Mesodermal cell (in vitro differentiated cells): ENCODE data around the gene PTGES3.
A peak's percentile ranks its signal among the peaks of the same experiment; 100 is the strongest.
"Not testable (repeated sequence)": the region's sequence is repeated elsewhere in the genome, so short reads cannot be mapped to it uniquely, and the experiment has no call there.

Experiments
- H3K27ac ChIP-seq: 2 replicates; pipeline ENCODE4 v1.7.0; 2013; ENCODE audit warnings: mild to moderate bottlenecking, low read depth, low read length, moderate library complexity; ENCODE audit not compliant: severe bottlenecking
- H3K36me3 ChIP-seq: 2 replicates; pipeline ENCODE4 v1.7.1; 2013; ENCODE audit warnings: mild to moderate bottlenecking, low read length, moderate library complexity; ENCODE audit not compliant: control insufficient read depth, insufficient read depth
- H3K4me1 ChIP-seq: one replicate; pipeline ENCODE4 v1.7.1; 2013; ENCODE audit warnings: mild to moderate bottlenecking, low read length; ENCODE audit not compliant: insufficient read depth, control insufficient read depth, poor library complexity, severe bottlenecking
- H3K4me3 ChIP-seq: 2 replicates; pipeline ENCODE4 v1.7.0; 2013; ENCODE audit warnings: low read length, control low read depth, mild to moderate bottlenecking; ENCODE audit not compliant: insufficient read depth, poor library complexity, severe bottlenecking; ENCODE audit errors: extremely low read depth
- H3K9me3 ChIP-seq: 2 replicates; pipeline ENCODE4 v1.7.1; 2013; ENCODE audit warnings: mild to moderate bottlenecking, low read length, moderate library complexity; ENCODE audit not compliant: control insufficient read depth
- WGBS, 2 experiments: methylation state at CpG; one replicate each; pipeline ENCODE4 v1.1.5; 2013; ENCODE audit warnings: missing lambda C conversion rate in 2 of 2; ENCODE audit not compliant: insufficient coverage in 2 of 2; 5-methylcytosine and 5-hydroxymethylcytosine counted together

PTGES3 gene

DNA sequence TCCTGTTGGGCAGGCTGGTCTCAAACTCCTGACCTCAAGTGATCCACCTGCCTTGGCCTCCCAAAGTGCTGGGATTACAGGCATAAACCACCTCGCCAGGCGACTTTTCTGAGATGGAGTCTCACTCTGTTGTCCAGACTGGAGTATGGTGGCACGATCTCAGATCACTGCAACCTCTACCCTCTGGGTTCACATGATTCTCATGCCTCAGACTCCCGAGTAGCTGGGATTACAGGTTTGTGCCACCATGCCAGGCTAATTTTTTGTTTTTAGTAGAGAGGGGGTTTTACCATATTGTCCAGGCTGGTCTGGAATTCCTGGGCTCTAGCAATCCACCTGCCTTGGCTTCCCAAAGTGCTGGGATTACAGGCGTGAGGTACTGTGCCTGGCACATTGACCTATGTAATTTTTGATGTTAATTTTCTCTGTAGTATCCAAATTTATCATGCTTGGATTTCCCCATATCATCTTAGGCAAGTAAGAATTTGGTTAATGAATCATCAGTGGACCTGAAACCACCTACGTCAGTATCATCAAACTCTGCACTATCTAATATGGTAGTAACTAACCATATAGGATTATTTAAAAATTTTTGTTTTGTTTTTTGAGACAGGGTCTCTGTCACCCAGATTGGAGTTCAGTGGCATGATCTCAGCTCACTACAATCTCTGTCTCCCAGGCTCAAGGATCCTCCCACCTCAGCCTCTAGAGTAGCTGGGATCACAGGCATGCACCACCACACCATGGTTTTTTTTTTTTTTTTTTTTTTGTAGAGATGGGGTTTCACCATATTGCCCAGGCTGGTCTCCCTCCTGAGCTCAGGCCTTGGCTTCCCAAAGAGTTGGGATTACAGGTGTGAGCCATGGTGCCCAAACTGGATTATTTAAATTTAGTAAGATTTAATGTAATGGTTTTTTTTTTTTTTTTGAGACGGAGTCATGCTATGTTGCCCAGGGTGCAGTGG is 30.4 kb downstream of the PTGES3 start:
- Histone ChIP-seq H3K4me3 (no peak overlapping the region), H3K36me3 (peaks cover 4% of the 10 kb centered on the region), H3K27ac (no peak overlapping the region), H3K9me3 (peaks cover 5% of the 10 kb centered on the region), H3K4me1 (no peaks in the 10 kb centered on the region)
- WGBS, 2 experiments: 90 to 100% methylated on average over 3 of the region's 7 CpGs

- H3K4me3 ChIP-seq, H3K9me3 ChIP-seq, H3K27ac ChIP-seq, H3K36me3 ChIP-seq, H3K4me1 ChIP-seq: not testable (repeated sequence)
- WGBS, 2 experiments: 80 to 93% methylated on average over 4 to 5 of the region's 5 CpGs
These were observed 34.3 kb downstream of the PTGES3 start for GRCh38 chr12:56653781-56654180.

DNA sequence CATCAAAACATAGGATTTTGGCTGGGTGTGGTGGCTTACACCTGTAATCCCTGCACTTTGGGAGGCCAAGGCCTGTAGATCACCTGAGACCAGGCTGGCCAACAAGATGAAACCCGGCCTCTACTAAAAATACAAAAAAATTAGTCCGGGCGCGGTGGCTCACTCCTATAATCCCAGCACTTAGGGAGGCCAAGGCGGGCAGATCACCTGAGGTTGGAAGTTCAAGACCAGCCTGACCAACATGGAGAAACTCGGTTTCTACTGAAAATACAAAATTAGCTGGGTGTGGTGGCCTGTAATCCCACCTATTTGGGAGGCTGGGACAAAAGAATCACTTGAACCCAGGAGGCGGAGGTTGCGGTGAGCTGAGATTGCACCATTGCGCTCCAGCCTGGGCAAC is 40.1 kb downstream of the PTGES3 start:
- WGBS, 2 experiments: 90% methylated on average over 8 to 9 of the region's 9 CpGs

GRCh38 chr12:56645717-56646446 is 42.2 kb downstream of the PTGES3 start, which contains the start of gene ATP5F1B:
ATP5F1B (minus strand) TSS chr12:56645984; CDS start chr12:56645963, 21 bp downstream.
- Histone ChIP-seq H3K4me1 (peaks cover 6% of the 10 kb centered on the region), H3K36me3 (peaks cover 39% of the 10 kb centered on the region), H3K27ac (peak within 1 kb of the TSS; percentile 73), H3K4me3 (peak within 1 kb of the TSS; percentile 98), H3K9me3 (no peaks in the 10 kb centered on the region)
- 1 to 3% methylated on average over 28 to 36 of the region's 39 CpGs for WGBS, 2 experiments

More for the DNA sequence above, 40.1 kb downstream of the PTGES3 start:
- H3K27ac ChIP-seq, H3K4me1 ChIP-seq, H3K4me3 ChIP-seq, H3K9me3 ChIP-seq: not testable (repeated sequence)
- H3K36me3 ChIP-seq: peaks cover 25% of the 10 kb centered on the region

DNA sequence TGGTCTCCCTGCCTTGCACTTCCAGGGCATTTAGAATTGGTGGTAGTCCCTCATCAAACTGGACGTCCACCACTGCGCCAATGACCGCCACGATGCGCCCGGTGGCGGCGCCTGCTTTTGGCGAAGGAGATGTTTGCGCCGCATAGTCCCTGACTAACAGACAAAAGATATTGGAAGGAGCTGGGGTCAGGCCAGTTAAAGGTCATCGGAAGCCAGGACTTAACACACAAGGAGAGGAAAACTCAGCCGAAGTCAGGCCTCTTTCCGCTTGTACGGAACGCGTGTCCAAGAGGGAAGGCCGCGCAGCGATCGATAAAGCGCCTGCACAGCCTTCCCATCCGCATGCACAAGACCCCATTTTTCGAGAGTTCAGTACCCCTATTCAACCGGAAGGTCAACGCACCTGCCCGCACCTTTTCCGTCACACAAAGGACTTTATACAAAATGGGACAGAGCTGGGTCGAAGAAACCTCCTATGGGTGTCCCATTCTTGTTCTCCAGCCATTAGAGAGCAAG is 42.8 kb downstream of the PTGES3 start:
- H3K4me1 ChIP-seq: peaks cover 6% of the 10 kb centered on the region
- no peaks in the 10 kb centered on the region for H3K9me3 ChIP-seq
- H3K36me3 ChIP-seq: peaks cover 46% of the 10 kb centered on the region
- 0 to 1% methylated on average over 23 to 29 of the region's 29 CpGs for WGBS, 2 experiments
- H3K4me3 ChIP-seq: peak overlapping the region; percentile 98
- H3K27ac ChIP-seq: peak overlapping the region; percentile 58

DNA sequence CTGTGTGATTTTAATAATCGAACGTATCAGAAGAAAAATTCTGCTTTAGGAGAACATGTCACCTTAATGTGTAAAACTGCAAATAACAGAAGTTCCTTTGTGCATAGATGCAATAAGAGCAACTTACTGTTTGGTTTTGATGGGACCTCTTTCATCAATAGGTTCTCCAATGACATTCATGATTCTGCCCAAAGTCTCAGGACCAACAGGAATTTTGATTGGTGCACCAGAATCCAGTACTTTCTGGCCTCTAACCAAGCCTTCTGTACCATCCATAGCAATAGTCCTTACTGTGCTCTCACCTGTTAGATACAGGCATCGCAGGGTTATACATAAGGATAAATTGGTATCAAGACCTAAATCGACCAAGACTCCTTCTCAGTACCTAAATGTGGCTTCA is 43.4 kb downstream of the PTGES3 start:
- 88 to 94% methylated on average over 2 of the region's 4 CpGs for WGBS, 2 experiments
- H3K36me3 ChIP-seq: peaks cover 52% of the 10 kb centered on the region
- peak overlapping the region; percentile 98 for H3K4me3 ChIP-seq
- no peak overlapping the region for H3K27ac ChIP-seq
- peaks cover 6% of the 10 kb centered on the region for H3K4me1 ChIP-seq
- no peaks in the 10 kb centered on the region for H3K9me3 ChIP-seq

GRCh38 chr12:56641219-56641618 is 46.9 kb downstream of the PTGES3 start:
- WGBS, 2 experiments: 93 to 100% methylated on average over 2 of the region's 6 CpGs
- Histone ChIP-seq H3K4me1 (peaks cover 3% of the 10 kb centered on the region), H3K27ac (no peak overlapping the region), H3K9me3 (no peaks in the 10 kb centered on the region), H3K36me3 (peaks cover 74% of the 10 kb centered on the region), H3K4me3 (no peak overlapping the region)

GRCh38 chr12:56637621-56638020 is 50.5 kb downstream of the PTGES3 start:
- 75 to 100% methylated on average over 1 to 2 of the region's 2 CpGs for WGBS, 2 experiments
- Histone ChIP-seq H3K9me3 (no peaks in the 10 kb centered on the region), H3K4me1 (peaks cover 19% of the 10 kb centered on the region), H3K4me3 (no peak overlapping the region), H3K36me3 (peaks cover 52% of the 10 kb centered on the region), H3K27ac (peak overlapping the region; percentile 90)

DNA sequence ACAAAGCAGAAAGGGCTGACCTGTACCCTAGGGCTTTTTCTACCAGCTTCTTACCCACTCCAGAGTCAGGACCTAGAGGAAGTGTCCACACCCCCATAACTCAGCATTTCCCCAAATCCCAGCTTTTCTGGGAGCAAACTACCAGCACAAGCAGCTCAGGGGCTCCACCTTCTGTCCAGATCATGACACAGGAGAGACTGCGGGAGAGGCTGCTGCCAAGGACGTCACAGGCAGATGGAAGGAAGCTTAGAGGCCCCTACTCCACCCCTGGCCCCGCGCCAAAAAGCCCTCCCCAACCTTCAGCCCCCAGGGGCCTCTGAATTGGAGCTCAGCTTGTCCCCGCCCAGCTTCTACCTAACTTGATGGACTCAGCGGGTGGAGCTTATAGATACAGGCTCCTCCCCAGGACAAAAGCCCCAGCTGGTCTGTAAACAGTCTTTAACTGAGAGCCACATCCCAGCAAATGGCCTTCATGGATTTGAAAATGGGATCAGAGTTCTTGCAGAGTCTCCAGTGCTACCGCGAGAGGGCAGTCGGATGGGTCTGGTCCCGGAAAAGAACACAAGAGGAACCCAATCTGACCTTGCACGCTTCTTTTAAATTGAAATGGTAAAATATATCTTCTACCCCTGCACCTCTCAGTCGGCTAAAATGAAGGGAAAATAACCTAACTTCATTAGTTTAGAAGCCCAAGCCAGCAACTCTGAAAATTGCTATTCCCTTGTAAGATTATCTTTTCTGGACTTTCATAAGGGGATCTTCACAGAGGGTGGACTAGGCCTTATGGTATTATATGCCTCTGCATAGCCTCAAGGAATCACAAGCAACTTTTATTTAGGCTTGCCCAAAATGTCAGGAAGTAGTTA is 51.2 kb downstream of the PTGES3 start:
- H3K4me1 ChIP-seq: peaks cover 26% of the 10 kb centered on the region
- H3K4me3 ChIP-seq: peak overlapping the region; percentile 65
- peak overlapping the region; percentile 90 for H3K27ac ChIP-seq
- H3K9me3 ChIP-seq: no peaks in the 10 kb centered on the region
- 0% methylated on average over 7 to 8 of the region's 12 CpGs for WGBS, 2 experiments
- peaks cover 45% of the 10 kb centered on the region for H3K36me3 ChIP-seq
